ENCODE data around the gene PEX6. TPM values are rescaled to one million over a fixed set of nuclear protein-coding genes. Genes with fewer than 3 reads are reported as not detected.

Gene PEX6
- total and polyA plus RNA-seq, 2 of the 13 experiments (the other 11 are each of a cell fraction or from before 2014, with no cell fraction given), result 5.1 to 6.7 TPM

GRCh38 chr6:42928986-42929820 lies 49.8 kb downstream of the PEX6 start, which contains the start of gene CNPY3 (continued):
- no peak for TF ChIP-seq ZHX2 (IDR thresholded peaks at IDR 0.05; ENCODE audit: low read depth)
- TF ChIP-seq ZHX2 (CRISPR knock-in tag; IDR thresholded peaks at IDR 0.05; ENCODE audit: borderline replicate concordance), result peak; percentile 57; the same call in 1 of the 2 replicates
- TF ChIP-seq TERF1 (CRISPR knock-in tag; IDR thresholded peaks at IDR 0.05), result peak; percentile 68; the same call in 1 of the 2 replicates
- peak; percentile 94; the same call in 1 of the 2 replicates for TF ChIP-seq ZNF841 (CRISPR knock-in tag; IDR thresholded peaks at IDR 0.05; ENCODE audit: borderline replicate concordance)
- peak; percentile 66 for TF ChIP-seq YY1 (IDR thresholded peaks at IDR 0.05; ENCODE audit: insufficient read depth, insufficient replicate concordance, low read depth, low read length)
- TF ChIP-seq ZNF281 (CRISPR knock-in tag; IDR thresholded peaks at IDR 0.05; ENCODE audit: borderline replicate concordance), result peak; percentile 58
- peak; percentile 100 for TF ChIP-seq CCDC6 (CRISPR knock-in tag; IDR thresholded peaks at IDR 0.05)
- no peak; the same call in 1 of the 2 replicates for TF ChIP-seq ZSCAN25 (CRISPR knock-in tag; IDR thresholded peaks at IDR 0.05)
- TF ChIP-seq ZNF629 (CRISPR knock-in tag; conservative IDR thresholded peaks at IDR 0.05), result peak; percentile 5; the same call in 1 of the 2 replicates
- TF ChIP-seq ZNF17 (CRISPR knock-in tag; IDR thresholded peaks at IDR 0.05), result no peak
- TF ChIP-seq DZIP1 (CRISPR knock-in tag; IDR thresholded peaks at IDR 0.05), result peak; percentile 84; the same call in 1 of the 2 replicates

Measured in HepG2 (cell line).